NB4 (cell line): ENCODE data around the gene PDGFC.

Experiments
- CTCF ChIP-seq: IDR thresholded peaks from one replicate; pipeline ENCODE4 v1.5.1; 2012; ENCODE audit warnings: low read depth, low read length
- POLR2A ChIP-seq: IDR thresholded peaks from 2 replicates; pipeline ENCODE4 v1.6.1; 2011; ENCODE audit warnings: mild to moderate bottlenecking; ENCODE audit not compliant: insufficient read length; ENCODE audit errors: extremely low read depth

- TF ChIP-seq CTCF (no peak), POLR2A (no peak)
Observed at GRCh38 chr4:156788782-156789181, 182.8 kb downstream of the PDGFC start.
